Loucy (cell line): ENCODE measurements around the gene C5orf52.
"Not testable (repeated sequence)": the region's sequence is repeated elsewhere in the genome, so short reads cannot be mapped to it uniquely, and the experiment has no call there.

Source experiments
- H2AFZ ChIP-seq: fragments of 200-600 bp; sonication (generic); 2 replicates; pipeline ENCODE4 v1.6.0; 2016; ENCODE audit warnings: antibody characterized with exemption, mild to moderate bottlenecking, low read length, moderate library complexity
- H3F3A ChIP-seq: fragments of 200-600 bp; 2 replicates; pipeline ENCODE4 v1.6.0; 2016; ENCODE audit warnings: antibody characterized with exemption, low read depth, mild to moderate bottlenecking
- H3K27me3 ChIP-seq: fragments of 200-600 bp; sonication (generic); 2 replicates; pipeline ENCODE4 v1.6.1; 2014; ENCODE audit warnings: low read length, mild to moderate bottlenecking; ENCODE audit not compliant: insufficient read depth, poor library complexity, severe bottlenecking
- H3K36me3 ChIP-seq: fragments of 200-600 bp; sonication (generic); 2 replicates; pipeline ENCODE4 v1.6.1; 2016; ENCODE audit warnings: low read length; ENCODE audit not compliant: insufficient read depth
- H3K4me1 ChIP-seq: fragments of 200-600 bp; sonication (generic); 2 replicates; pipeline ENCODE4 v1.5.1; 2014; ENCODE audit warnings: low read length, mild to moderate bottlenecking; ENCODE audit not compliant: insufficient read depth, poor library complexity, severe bottlenecking
- H3K4me2 ChIP-seq: fragments of 200-600 bp; sonication (generic); 2 replicates; pipeline ENCODE4 v1.6.0; 2014; ENCODE audit warnings: antibody characterized with exemption, low read length, low read depth, mild to moderate bottlenecking; ENCODE audit not compliant: poor library complexity, severe bottlenecking
- H3K4me3 ChIP-seq: fragments of 200-600 bp; sonication (generic); 2 replicates; pipeline ENCODE4 v1.5.1; 2014; ENCODE audit warnings: low read length, mild to moderate bottlenecking, mixed read lengths; ENCODE audit not compliant: poor library complexity, severe bottlenecking
- H3K79me2 ChIP-seq: fragments of 200-600 bp; sonication (generic); 2 replicates; pipeline ENCODE4 v1.6.1; 2014; ENCODE audit warnings: low read length; ENCODE audit not compliant: insufficient read depth
- H3K9ac ChIP-seq: fragments of 200-600 bp; sonication (generic); 2 replicates; pipeline ENCODE4 v1.6.0; 2014; ENCODE audit warnings: mild to moderate bottlenecking, low read depth, low read length, moderate library complexity; ENCODE audit not compliant: poor library complexity, severe bottlenecking
- H3K9me2 ChIP-seq: fragments of 200-600 bp; sonication (generic); replicated peaks from 2 replicates; pipeline ENCODE4 v1.6.1; 2016; ENCODE audit warnings: low read depth, low read length, mixed read lengths
- H3K9me3 ChIP-seq: fragments of 200-600 bp; sonication (generic); 2 replicates; pipeline ENCODE4 v1.6.1; 2014; ENCODE audit warnings: mild to moderate bottlenecking, antibody characterized with exemption, low read length, low read depth; ENCODE audit not compliant: insufficient read depth
- H4K20me1 ChIP-seq: fragments of 200-600 bp; sonication (generic); 2 replicates; pipeline ENCODE4 v1.6.0; 2014; ENCODE audit warnings: antibody characterized with exemption, low read length, mild to moderate bottlenecking; ENCODE audit not compliant: insufficient read depth, poor library complexity, severe bottlenecking
- EZH2phosphoT487 ChIP-seq: fragments of 200-600 bp; IDR thresholded peaks from 2 replicates; pipeline ENCODE4 v1.6.1; 2018; ENCODE audit warnings: antibody characterized with exemption, mild to moderate bottlenecking, moderate library complexity, borderline replicate concordance
- TF ChIP-seq, protein P1 (sequence below): fragments of 200-600 bp; sonication (generic); conservative IDR thresholded peaks from 2 replicates; pipeline ENCODE4 v1.5.1; 2014; ENCODE audit warnings: mild to moderate bottlenecking, antibody characterized with exemption, low read length

C5orf52 gene

DNA sequence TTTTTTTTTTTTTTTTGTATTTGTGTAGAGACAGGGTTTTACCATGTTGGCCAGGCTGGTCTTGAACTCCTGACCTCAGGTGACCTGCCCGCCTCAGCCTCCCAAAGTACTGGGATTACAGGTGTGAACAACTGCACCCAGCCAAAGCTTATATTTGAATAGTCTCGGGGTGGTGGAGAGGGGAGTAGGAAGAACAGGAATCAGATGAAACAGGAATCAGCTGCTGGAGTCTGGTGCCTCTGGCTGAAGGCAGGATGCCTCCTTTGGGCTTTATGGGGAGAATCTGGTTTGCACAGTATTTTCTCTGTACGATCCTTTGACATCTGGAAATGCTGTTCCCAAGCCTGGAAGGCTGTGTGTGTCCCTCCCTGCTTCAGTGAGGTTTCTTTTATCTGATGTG, 10.9 kb downstream of the C5orf52 start:
- Histone ChIP-seq H3K79me2 (no peaks in the 10 kb centered on the region), H3K27me3 (no peaks in the 10 kb centered on the region), H4K20me1 (no peaks in the 10 kb centered on the region), H3K36me3 (no peaks in the 10 kb centered on the region), H3K9me3 (no peaks in the 10 kb centered on the region), H3K4me2 (no peak overlapping the region), H3F3A (no peaks in the 10 kb centered on the region), H3K4me1 (no peaks in the 10 kb centered on the region), H2AFZ (no peak overlapping the region), H3K9me2 (no peaks in the 10 kb centered on the region), H3K4me3 (no peak overlapping the region), H3K9ac (no peak overlapping the region)
- TF ChIP-seq, protein P1, sequence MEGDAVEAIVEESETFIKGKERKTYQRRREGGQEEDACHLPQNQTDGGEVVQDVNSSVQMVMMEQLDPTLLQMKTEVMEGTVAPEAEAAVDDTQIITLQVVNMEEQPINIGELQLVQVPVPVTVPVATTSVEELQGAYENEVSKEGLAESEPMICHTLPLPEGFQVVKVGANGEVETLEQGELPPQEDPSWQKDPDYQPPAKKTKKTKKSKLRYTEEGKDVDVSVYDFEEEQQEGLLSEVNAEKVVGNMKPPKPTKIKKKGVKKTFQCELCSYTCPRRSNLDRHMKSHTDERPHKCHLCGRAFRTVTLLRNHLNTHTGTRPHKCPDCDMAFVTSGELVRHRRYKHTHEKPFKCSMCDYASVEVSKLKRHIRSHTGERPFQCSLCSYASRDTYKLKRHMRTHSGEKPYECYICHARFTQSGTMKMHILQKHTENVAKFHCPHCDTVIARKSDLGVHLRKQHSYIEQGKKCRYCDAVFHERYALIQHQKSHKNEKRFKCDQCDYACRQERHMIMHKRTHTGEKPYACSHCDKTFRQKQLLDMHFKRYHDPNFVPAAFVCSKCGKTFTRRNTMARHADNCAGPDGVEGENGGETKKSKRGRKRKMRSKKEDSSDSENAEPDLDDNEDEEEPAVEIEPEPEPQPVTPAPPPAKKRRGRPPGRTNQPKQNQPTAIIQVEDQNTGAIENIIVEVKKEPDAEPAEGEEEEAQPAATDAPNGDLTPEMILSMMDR = no peak
- TF ChIP-seq EZH2phosphoT487 = no peak

GRCh38 chr5:157686276-157687197, 15.2 kb downstream of the C5orf52 start:
- H4K20me1 ChIP-seq, H3F3A ChIP-seq, H3K9ac ChIP-seq, H3K4me3 ChIP-seq, H3K36me3 ChIP-seq, H3K79me2 ChIP-seq, H3K4me2 ChIP-seq, H2AFZ ChIP-seq, H3K4me1 ChIP-seq, H3K27me3 ChIP-seq, H3K9me2 ChIP-seq, H3K9me3 ChIP-seq: not testable (repeated sequence)

DNA sequence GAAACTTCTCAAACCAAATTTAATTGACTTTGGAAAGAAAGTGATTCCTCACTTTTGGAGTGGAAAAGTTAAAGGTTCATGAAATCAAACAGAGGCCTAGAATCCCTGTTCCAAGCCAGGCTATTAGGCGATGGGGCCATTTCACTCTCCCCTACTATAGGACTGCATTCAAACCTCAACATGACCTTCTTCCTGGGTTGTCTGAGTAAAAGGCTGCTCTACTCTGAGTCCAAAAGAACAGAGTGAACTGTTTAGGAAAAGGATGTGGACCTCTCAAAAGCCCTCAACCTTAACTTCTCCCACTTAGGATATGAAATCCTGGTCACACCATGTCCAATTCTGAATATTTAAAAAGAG, 15.8 kb downstream of the C5orf52 start:
- Histone ChIP-seq H3F3A (no peaks in the 10 kb centered on the region), H3K9ac (no peak overlapping the region), H3K9me2 (no peaks in the 10 kb centered on the region), H4K20me1 (no peaks in the 10 kb centered on the region), H3K79me2 (no peaks in the 10 kb centered on the region), H3K4me2 (no peak overlapping the region), H3K36me3 (no peaks in the 10 kb centered on the region), H3K27me3 (no peaks in the 10 kb centered on the region), H2AFZ (no peak overlapping the region), H3K9me3 (no peaks in the 10 kb centered on the region), H3K4me3 (no peak overlapping the region), H3K4me1 (no peaks in the 10 kb centered on the region)
- TF ChIP-seq EZH2phosphoT487 = no peak
- TF ChIP-seq, protein P1 = no peak
